Neural progenitor cell (in vitro differentiated cells): Measurements from ENCODE around the gene NPW. TPM values are rescaled to one million over a fixed set of nuclear protein-coding genes. Genes with fewer than 3 reads are reported as not detected.
A peak's percentile ranks its signal among the peaks of the same experiment; 100 is the strongest.
"Not testable (repeated sequence)": the region's sequence is repeated elsewhere in the genome, so short reads cannot be mapped to it uniquely, and the experiment has no call there.

ENCODE experiments used
- DNase-seq: peaks from one replicate; pipeline ENCODE4 v3.0.0-alpha.2; 2016; ENCODE audit warnings: low spot score
- H2AFZ ChIP-seq: fragments of 200-600 bp; sonication (generic); replicated peaks from 2 replicates; pipeline ENCODE4 v1.6.1; 2016; ENCODE audit warnings: antibody characterized with exemption
- H3F3A ChIP-seq: fragments of 200-600 bp; sonication (generic); 2 replicates; pipeline ENCODE4 v1.6.1; 2016; ENCODE audit warnings: antibody characterized with exemption, low read depth
- H3K27ac ChIP-seq: fragments of 200-600 bp; sonication (generic); 2 replicates; pipeline ENCODE4 v1.5.1; 2016; ENCODE audit warnings: mild to moderate bottlenecking
- H3K27me3 ChIP-seq: fragments of 200-600 bp; sonication (generic); 2 replicates; pipeline ENCODE4 v1.6.1; 2016; ENCODE audit warnings: mild to moderate bottlenecking, moderate library complexity
- H3K36me3 ChIP-seq: fragments of 200-600 bp; sonication (generic); 2 replicates; pipeline ENCODE4 v1.5.1; 2016
- H3K4me1 ChIP-seq: fragments of 200-600 bp; sonication (generic); 2 replicates; pipeline ENCODE4 v1.6.1; 2016; ENCODE audit warnings: mixed run types
- H3K4me2 ChIP-seq: fragments of 200-600 bp; sonication (generic); 2 replicates; pipeline ENCODE4 v1.6.1; 2016
- H3K4me3 ChIP-seq: fragments of 200-600 bp; sonication (generic); 2 replicates; pipeline ENCODE4 v1.5.1; 2016
- H3K79me2 ChIP-seq: fragments of 200-600 bp; sonication (generic); 2 replicates; pipeline ENCODE4 v1.6.1; 2016; ENCODE audit warnings: low read depth
- H3K9ac ChIP-seq: fragments of 200-600 bp; sonication (generic); 2 replicates; pipeline ENCODE4 v1.6.1; 2016
- H3K9me3 ChIP-seq: fragments of 200-600 bp; sonication (generic); 2 replicates; pipeline ENCODE4 v1.5.1; 2016; ENCODE audit warnings: low read depth
- H4K20me1 ChIP-seq: fragments of 200-600 bp; sonication (generic); 2 replicates; pipeline ENCODE4 v1.6.1; 2016; ENCODE audit warnings: low read depth
- H3K27ac Mint-ChIP-seq: 3 replicates; pipeline ENCODE4 v1.8.0; 2021; ENCODE audit warnings: mixed read lengths
- H3K27me3 Mint-ChIP-seq: 2 replicates; pipeline ENCODE4 v1.8.0; 2022; ENCODE audit warnings: low read depth, mild to moderate bottlenecking, inconsistent platforms, moderate library complexity, mixed read lengths; ENCODE audit not compliant: insufficient read depth
- H3K36me3 Mint-ChIP-seq: 3 replicates; pipeline ENCODE4 v1.8.0; 2021; ENCODE audit warnings: mixed read lengths
- H3K4me1 Mint-ChIP-seq: 3 replicates; pipeline ENCODE4 v1.8.0; 2021; ENCODE audit warnings: mixed read lengths
- H3K4me3 Mint-ChIP-seq: 3 replicates; pipeline ENCODE4 v1.8.0; 2021; ENCODE audit warnings: mild to moderate bottlenecking, moderate library complexity, mixed read lengths
- H3K9me3 Mint-ChIP-seq: 3 replicates; pipeline ENCODE4 v1.8.0; 2020; ENCODE audit warnings: mixed read lengths
- CTCF ChIP-seq: fragments of 200-600 bp; sonication (generic); IDR thresholded peaks from 2 replicates; pipeline ENCODE4 v1.5.1; 2017; ENCODE audit warnings: antibody characterized with exemption, mild to moderate bottlenecking
- EZH2 ChIP-seq: fragments of 200-600 bp; sonication (generic); IDR thresholded peaks from 2 replicates; pipeline ENCODE4 v1.6.1; 2017; ENCODE audit warnings: antibody characterized with exemption, mild to moderate bottlenecking, moderate library complexity
- EZH2phosphoT487 ChIP-seq: fragments of 200-600 bp; sonication (generic); IDR thresholded peaks from 2 replicates; pipeline ENCODE4 v1.6.1; 2017; ENCODE audit warnings: antibody characterized with exemption
- total RNA-seq: library from RNA; depleted of rRNA; stranded (reverse); fragments of >200 nt; gene quantifications from 2 replicates; pipeline ENCODE4 v1.2.3, GENCODE V29; 2015; ENCODE audit warnings: low replicate concordance

Gene NPW
- total RNA-seq, 1 donor from 2014 or later: not detected

DNA sequence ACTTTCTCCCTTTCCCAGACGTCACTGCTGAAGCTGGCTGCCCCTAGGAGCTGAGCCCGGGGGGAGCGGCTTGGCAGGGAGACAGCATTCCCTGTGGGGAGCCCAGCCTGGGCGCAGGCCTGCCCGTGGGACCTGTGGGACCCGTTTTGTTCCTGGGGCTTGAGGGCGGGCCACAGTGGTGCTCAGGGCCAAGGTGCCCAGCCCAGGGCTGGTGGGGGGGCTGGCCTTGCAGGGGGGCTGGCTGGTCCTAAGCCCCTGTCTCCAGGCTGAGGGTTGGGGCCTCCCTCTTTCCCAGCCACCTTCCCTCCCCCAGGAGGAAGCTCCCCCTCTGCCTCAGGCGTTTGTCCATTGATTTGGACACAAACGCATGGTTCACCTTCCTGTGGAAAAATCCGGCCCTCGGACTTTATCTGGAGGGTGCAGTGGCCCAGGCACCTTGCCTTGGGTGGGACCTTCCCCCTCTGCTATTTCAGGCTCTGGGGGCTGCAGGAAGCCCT lies 11.5 kb downstream of the NPW start:
- H3K4me1 Mint-ChIP-seq: peaks cover 8% of the 10 kb centered on the region
- Histone ChIP-seq H3K4me1 (peaks cover 12% of the 10 kb centered on the region), H3K36me3 (no peaks in the 10 kb centered on the region)

DNA sequence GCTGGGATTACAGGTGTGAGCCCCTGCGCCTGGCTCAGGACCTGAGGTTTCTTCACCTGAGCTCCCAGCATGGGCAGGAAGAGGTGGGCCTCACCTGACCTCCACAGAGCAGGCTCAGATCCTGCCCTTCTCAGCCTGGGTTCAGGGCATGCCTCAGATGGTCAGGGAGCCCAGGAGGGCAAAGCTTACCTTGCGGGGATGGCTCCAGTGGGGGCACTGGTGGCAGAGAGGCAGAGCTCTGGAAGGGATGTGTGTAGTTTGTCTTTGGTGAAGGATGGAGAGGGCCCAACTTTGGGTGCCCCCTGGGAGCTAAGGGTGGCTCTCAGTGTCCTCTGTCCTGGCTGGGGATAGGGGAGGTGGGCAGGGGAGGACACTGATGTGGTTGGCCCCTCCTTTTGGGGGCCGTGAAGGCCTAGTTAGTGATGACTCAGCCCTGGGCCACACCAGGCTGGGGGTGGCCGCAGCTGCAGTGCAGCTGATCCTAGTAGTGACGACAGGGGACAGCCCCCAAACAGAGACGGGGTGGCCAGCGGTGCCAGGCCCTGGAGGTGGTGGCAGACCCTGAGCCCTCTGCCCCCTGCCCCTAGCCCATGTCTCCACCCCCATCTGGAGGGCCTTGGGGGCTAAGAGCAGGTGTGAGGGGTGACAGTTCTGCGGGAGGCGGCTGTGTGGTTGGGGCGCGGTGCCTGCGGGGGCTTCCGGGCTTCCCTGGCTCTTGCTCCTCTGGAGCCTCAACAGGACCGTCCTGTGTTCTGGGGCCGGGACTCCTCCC lies 12.9 kb downstream of the NPW start:
- Histone ChIP-seq H3K4me1 (peaks cover 7% of the 10 kb centered on the region), H3K9ac (no peak overlapping the region), H4K20me1 (peaks cover 5% of the 10 kb centered on the region), H3K79me2 (no peaks in the 10 kb centered on the region), H3K36me3 (no peaks in the 10 kb centered on the region), H2AFZ (no peak overlapping the region), H3K4me2 (no peak overlapping the region), H3K27me3 (peaks cover 13% of the 10 kb centered on the region), H3K4me3 (no peak overlapping the region), H3K9me3 (no peaks in the 10 kb centered on the region), H3K27ac (no peak overlapping the region), H3F3A (no peaks in the 10 kb centered on the region)
- no peak overlapping the region for H3K27ac Mint-ChIP-seq
- H3K36me3 Mint-ChIP-seq: no peaks in the 10 kb centered on the region
- peak overlapping the region; percentile 22 for H3K4me3 Mint-ChIP-seq
- peaks cover 4% of the 10 kb centered on the region for H3K27me3 Mint-ChIP-seq
- TF ChIP-seq EZH2 (no peak), EZH2phosphoT487 (no peak), CTCF (no peak)
- DNase-seq: no peak
- no peaks in the 10 kb centered on the region for H3K9me3 Mint-ChIP-seq
- peaks cover 6% of the 10 kb centered on the region for H3K4me1 Mint-ChIP-seq

More for the DNA sequence above, 11.5 kb downstream of the NPW start:
- Histone ChIP-seq H3K4me3 (no peak overlapping the region), H3K4me2 (no peak overlapping the region), H3K27ac (no peak overlapping the region), H4K20me1 (peaks cover 5% of the 10 kb centered on the region), H3K9ac (no peak overlapping the region), H3F3A (peaks cover 3% of the 10 kb centered on the region), H3K27me3 (peaks cover 27% of the 10 kb centered on the region), H3K9me3 (no peaks in the 10 kb centered on the region), H3K79me2 (no peaks in the 10 kb centered on the region), H2AFZ (no peak overlapping the region)
- TF ChIP-seq EZH2phosphoT487 (no peak), EZH2 (no peak), CTCF (no peak)
- no peak overlapping the region for H3K27ac Mint-ChIP-seq
- no peak overlapping the region for H3K4me3 Mint-ChIP-seq
- no peak for DNase-seq
- no peaks in the 10 kb centered on the region for H3K36me3 Mint-ChIP-seq
- H3K27me3 Mint-ChIP-seq: peaks cover 2% of the 10 kb centered on the region
- no peaks in the 10 kb centered on the region for H3K9me3 Mint-ChIP-seq

- Mint-ChIP-seq H3K9me3 (no peaks in the 10 kb centered on the region), H3K27me3 (peaks cover 2% of the 10 kb centered on the region), H3K27ac (no peak overlapping the region), H3K36me3 (no peaks in the 10 kb centered on the region), H3K4me3 (no peak overlapping the region), H3K4me1 (peaks cover 4% of the 10 kb centered on the region)
- H2AFZ ChIP-seq: no peak overlapping the region
- H3F3A ChIP-seq: no peaks in the 10 kb centered on the region
- no peak overlapping the region for H3K4me3 ChIP-seq
- DNase-seq: peak; percentile 38
- H3K4me2 ChIP-seq: no peak overlapping the region
- peaks cover 5% of the 10 kb centered on the region for H3K27me3 ChIP-seq
- H3K36me3 ChIP-seq: no peaks in the 10 kb centered on the region
- peaks cover 1% of the 10 kb centered on the region for H4K20me1 ChIP-seq
- peaks cover 6% of the 10 kb centered on the region for H3K4me1 ChIP-seq
- no peaks in the 10 kb centered on the region for H3K9me3 ChIP-seq
- H3K27ac ChIP-seq: no peak overlapping the region
- no peak overlapping the region for H3K9ac ChIP-seq
- no peaks in the 10 kb centered on the region for H3K79me2 ChIP-seq
- TF ChIP-seq EZH2phosphoT487 (no peak), CTCF (no peak), EZH2 (no peak)
Measured at GRCh38 chr16:2033057-2033908, 13.7 kb downstream of the NPW start.

GRCh38 chr16:2033909-2034695 lies 14.5 kb downstream of the NPW start:
- H3K9ac ChIP-seq, H3K27ac ChIP-seq: not testable (repeated sequence)

More at GRCh38 chr16:2033909-2034695, 14.5 kb downstream of the NPW start:
- not testable (repeated sequence) for H3K9me3 Mint-ChIP-seq, H3K4me3 Mint-ChIP-seq, H3K27ac Mint-ChIP-seq, H3F3A ChIP-seq, H3K27me3 ChIP-seq, H3K4me1 Mint-ChIP-seq, H3K9me3 ChIP-seq, H4K20me1 ChIP-seq, DNase-seq, H3K36me3 ChIP-seq, H3K36me3 Mint-ChIP-seq, H3K4me3 ChIP-seq, H3K79me2 ChIP-seq, H3K27me3 Mint-ChIP-seq, H3K4me2 ChIP-seq, H3K4me1 ChIP-seq, H2AFZ ChIP-seq
